OCI-LY7 (cell line): ENCODE measurements around the gene KCNJ2. TPM values are rescaled to one million over a fixed set of nuclear protein-coding genes. Genes with fewer than 3 reads are reported as not detected.

Source experiments
- BruUV-seq: library from RNA; stranded (reverse); fragments of 400-500 nt; replicated peaks from 2 replicates; lab custom pipeline; 2021; lab: Mats Ljungman, UMichigan
- CTCF ChIA-PET: fragments of 300-600 bp; sonication (Branson Sonifier 250); formaldehyde crosslinking; loops from one replicate; lab custom pipeline; 2022; ENCODE audit warnings: antibody characterized with exemption; ENCODE audit not compliant: unreplicated experiment; lab: Charles Lee
- POLR2A ChIA-PET: fragments of 300-600 bp; sonication (Branson Sonifier 250); formaldehyde crosslinking; loops from one replicate; lab custom pipeline; 2022; ENCODE audit warnings: antibody characterized with exemption; lab: Charles Lee
- DNase-seq: peaks from one replicate; pipeline ENCODE4 v3.0.0-alpha.2; 2015; ENCODE audit warnings: low spot score
- H2AFZ ChIP-seq: fragments of 200-600 bp; sonication (generic), shearing (Covaris generic); 2 replicates; pipeline ENCODE4 v1.6.1; 2014; ENCODE audit warnings: mild to moderate bottlenecking, antibody characterized with exemption, low read length, moderate library complexity
- H3K27ac ChIP-seq: fragments of 200-600 bp; sonication (generic); 2 replicates; pipeline ENCODE4 v1.5.1; 2014; ENCODE audit warnings: mixed run types, low read depth, mild to moderate bottlenecking, moderate library complexity, low read length, inconsistent platforms; ENCODE audit not compliant: poor library complexity, severe bottlenecking
- H3K36me3 ChIP-seq: fragments of 200-600 bp; sonication (generic); 2 replicates; pipeline ENCODE4 v1.6.1; 2014; ENCODE audit warnings: mild to moderate bottlenecking, antibody characterized with exemption, low read length, moderate library complexity, mixed read lengths; ENCODE audit not compliant: insufficient read depth
- H3K4me1 ChIP-seq: fragments of 200-600 bp; sonication (generic); 2 replicates; pipeline ENCODE4 v1.5.1; 2014; ENCODE audit warnings: mild to moderate bottlenecking, low read length; ENCODE audit not compliant: insufficient read depth, poor library complexity, severe bottlenecking
- H3K4me2 ChIP-seq: fragments of 200-600 bp; sonication (generic); 2 replicates; pipeline ENCODE4 v1.6.1; 2014; ENCODE audit warnings: mild to moderate bottlenecking, low read length
- H3K4me3 ChIP-seq: fragments of 200-600 bp; sonication (generic); 2 replicates; pipeline ENCODE4 v1.5.1; 2014; ENCODE audit warnings: mild to moderate bottlenecking, low read depth, low read length; ENCODE audit not compliant: poor library complexity, severe bottlenecking
- H3K79me2 ChIP-seq: fragments of 200-600 bp; sonication (generic); 2 replicates; pipeline ENCODE4 v1.6.1; 2016; ENCODE audit warnings: low read depth, mild to moderate bottlenecking, low read length, moderate library complexity, mixed read lengths; ENCODE audit not compliant: insufficient read depth
- H3K9me2 ChIP-seq: fragments of 200-600 bp; sonication (generic); 2 replicates; pipeline ENCODE4 v1.6.1; 2016; ENCODE audit warnings: mild to moderate bottlenecking, low read length, mixed read lengths; ENCODE audit not compliant: insufficient read depth
- H3K9me3 ChIP-seq: fragments of 200-600 bp; sonication (generic); 2 replicates; pipeline ENCODE4 v1.6.1; 2014; ENCODE audit warnings: mild to moderate bottlenecking, mixed run types, low read length, mixed read lengths
- H4K20me1 ChIP-seq: fragments of 200-600 bp; sonication (generic); 2 replicates; pipeline ENCODE4 v1.6.1; 2014; ENCODE audit warnings: mild to moderate bottlenecking, antibody characterized with exemption, low read length, moderate library complexity, mixed read lengths; ENCODE audit not compliant: insufficient read depth
- EZH2phosphoT487 ChIP-seq: fragments of 200-600 bp; sonication (generic); IDR thresholded peaks from 2 replicates; pipeline ENCODE4 v1.6.1; 2018; ENCODE audit warnings: low read depth, borderline replicate concordance, mild to moderate bottlenecking, mixed run types, antibody characterized with exemption, low read length, moderate library complexity, mixed read lengths
- intact Hi-C: fragments of 100-400 bp; cut with micrococcal nuclease; formaldehyde crosslinking; loops from one replicate; pipeline ENCODE4 v1.10.0; 2022; ENCODE audit not compliant: unreplicated experiment
- total RNA-seq, 2 experiments: library from RNA; depleted of rRNA in 1 of 2; stranded (reverse); fragments of >200 nt in 1 of 2; shearing (Covaris generic) in 1 of 2; gene quantifications; 2 replicates each; pipeline ENCODE4 v1.2.3, GENCODE V29; 2014 to 2022
- TF ChIP-seq, protein P1 (sequence below): fragments of 200-600 bp; sonication (generic); conservative IDR thresholded peaks from 2 replicates; pipeline ENCODE4 v1.5.1; 2014; ENCODE audit warnings: mild to moderate bottlenecking, antibody characterized with exemption, low read length, moderate library complexity, mixed read lengths

KCNJ2 gene
- total RNA-seq, 2 experiments from 2014 or later = 0.55 to 0.88 TPM

- CTCF ChIA-PET = no interaction called here
- Histone ChIP-seq H3K4me1 (no peaks in the 10 kb centered on the region), H3K9me2 (no peaks in the 10 kb centered on the region), H3K79me2 (no peaks in the 10 kb centered on the region), H3K4me2 (no peak overlapping the region), H4K20me1 (no peaks in the 10 kb centered on the region), H3K27ac (no peak overlapping the region), H3K4me3 (no peak overlapping the region), H3K9me3 (no peaks in the 10 kb centered on the region), H2AFZ (no peak overlapping the region), H3K36me3 (no peaks in the 10 kb centered on the region)
- intact Hi-C loops = no loop called here
- no peak for DNase-seq
- no TSS peak for BruUV-seq
- TF ChIP-seq, protein P1, sequence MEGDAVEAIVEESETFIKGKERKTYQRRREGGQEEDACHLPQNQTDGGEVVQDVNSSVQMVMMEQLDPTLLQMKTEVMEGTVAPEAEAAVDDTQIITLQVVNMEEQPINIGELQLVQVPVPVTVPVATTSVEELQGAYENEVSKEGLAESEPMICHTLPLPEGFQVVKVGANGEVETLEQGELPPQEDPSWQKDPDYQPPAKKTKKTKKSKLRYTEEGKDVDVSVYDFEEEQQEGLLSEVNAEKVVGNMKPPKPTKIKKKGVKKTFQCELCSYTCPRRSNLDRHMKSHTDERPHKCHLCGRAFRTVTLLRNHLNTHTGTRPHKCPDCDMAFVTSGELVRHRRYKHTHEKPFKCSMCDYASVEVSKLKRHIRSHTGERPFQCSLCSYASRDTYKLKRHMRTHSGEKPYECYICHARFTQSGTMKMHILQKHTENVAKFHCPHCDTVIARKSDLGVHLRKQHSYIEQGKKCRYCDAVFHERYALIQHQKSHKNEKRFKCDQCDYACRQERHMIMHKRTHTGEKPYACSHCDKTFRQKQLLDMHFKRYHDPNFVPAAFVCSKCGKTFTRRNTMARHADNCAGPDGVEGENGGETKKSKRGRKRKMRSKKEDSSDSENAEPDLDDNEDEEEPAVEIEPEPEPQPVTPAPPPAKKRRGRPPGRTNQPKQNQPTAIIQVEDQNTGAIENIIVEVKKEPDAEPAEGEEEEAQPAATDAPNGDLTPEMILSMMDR = no peak
- TF ChIP-seq EZH2phosphoT487 = no peak
- POLR2A ChIA-PET = no interaction called here
Measured at GRCh38 chr17:70183508-70183907, 14.2 kb downstream of the KCNJ2 start.

- no peak overlapping the region for H3K27ac ChIP-seq
- no peaks in the 10 kb centered on the region for H3K9me3 ChIP-seq
- no peak overlapping the region for H3K4me3 ChIP-seq
- no peak overlapping the region for H2AFZ ChIP-seq
- BruUV-seq = no TSS peak
- TF ChIP-seq, protein P1 = no peak
- TF ChIP-seq EZH2phosphoT487 = no peak
- H3K4me2 ChIP-seq = no peak overlapping the region
- H4K20me1 ChIP-seq = no peaks in the 10 kb centered on the region
- no peaks in the 10 kb centered on the region for H3K9me2 ChIP-seq
- H3K4me1 ChIP-seq = no peaks in the 10 kb centered on the region
- no peaks in the 10 kb centered on the region for H3K79me2 ChIP-seq
- no peaks in the 10 kb centered on the region for H3K36me3 ChIP-seq
- ChIA-PET POLR2A (no interaction called here), CTCF (no interaction called here)
- intact Hi-C loops = no loop called here
- DNase-seq = no peak
Measured at GRCh38 chr17:70184207-70184606, 14.9 kb downstream of the KCNJ2 start.

DNA sequence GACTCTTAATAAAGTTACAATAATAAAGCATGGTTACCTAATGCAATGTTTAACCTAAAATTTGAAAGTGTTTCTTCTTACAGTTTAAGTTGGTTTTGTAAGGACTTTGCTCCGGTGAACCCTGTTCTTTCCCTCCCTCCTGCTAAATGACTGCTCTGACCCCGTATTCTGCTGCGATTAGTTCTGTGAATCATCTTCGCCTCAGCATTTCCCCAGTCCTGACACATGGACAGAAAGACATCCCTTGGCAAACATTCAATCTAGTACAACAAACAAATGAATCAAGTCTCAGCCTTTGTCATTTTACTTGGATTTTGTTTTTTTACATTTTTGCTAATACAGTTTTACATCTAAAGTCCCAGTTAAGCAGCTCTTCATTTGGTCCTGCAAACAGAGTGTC lies 15.4 kb downstream of the KCNJ2 start:
- H3K36me3 ChIP-seq = no peaks in the 10 kb centered on the region
- H3K4me1 ChIP-seq = no peaks in the 10 kb centered on the region
- no peaks in the 10 kb centered on the region for H3K9me2 ChIP-seq
- ChIA-PET POLR2A (no interaction called here), CTCF (no interaction called here)
- H2AFZ ChIP-seq = no peak overlapping the region
- no peak overlapping the region for H3K27ac ChIP-seq
- intact Hi-C loops = no loop called here
- no peak overlapping the region for H3K4me3 ChIP-seq
- no peak overlapping the region for H3K4me2 ChIP-seq
- H4K20me1 ChIP-seq = no peaks in the 10 kb centered on the region
- no peak for TF ChIP-seq EZH2phosphoT487
- TF ChIP-seq, protein P1 = no peak
- DNase-seq = no peak
- BruUV-seq = no TSS peak
- no peaks in the 10 kb centered on the region for H3K9me3 ChIP-seq
- H3K79me2 ChIP-seq = no peaks in the 10 kb centered on the region
